GM21390 (cell line): ENCODE measurements around the gene AK5.

Experiments used
- ATAC-seq: cut with Tn5 transposase; IDR thresholded peaks from one replicate; pipeline ENCODE4 v1.9.1; 2021; ENCODE audit not compliant: unreplicated experiment

AK5 gene

DNA sequence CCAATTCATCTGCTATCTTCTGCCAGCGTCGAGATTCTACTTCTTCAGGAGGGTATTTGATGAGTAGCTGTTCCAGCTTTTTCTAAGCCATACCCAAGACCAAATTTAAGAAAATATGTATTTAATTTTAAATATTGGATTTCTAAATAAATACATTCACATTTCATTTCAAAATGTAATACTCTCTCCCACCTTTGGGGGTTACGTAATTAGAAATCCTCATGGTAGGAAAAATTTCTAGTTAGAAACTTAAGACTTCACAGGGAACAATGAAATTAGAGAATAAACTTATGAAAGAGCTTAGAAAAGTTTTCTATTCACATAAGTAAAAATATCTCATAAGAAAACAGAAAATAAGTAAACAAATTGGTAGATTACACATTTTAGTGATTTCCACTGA lies 297.7 kb downstream of the AK5 start:
- no peak for ATAC-seq

DNA sequence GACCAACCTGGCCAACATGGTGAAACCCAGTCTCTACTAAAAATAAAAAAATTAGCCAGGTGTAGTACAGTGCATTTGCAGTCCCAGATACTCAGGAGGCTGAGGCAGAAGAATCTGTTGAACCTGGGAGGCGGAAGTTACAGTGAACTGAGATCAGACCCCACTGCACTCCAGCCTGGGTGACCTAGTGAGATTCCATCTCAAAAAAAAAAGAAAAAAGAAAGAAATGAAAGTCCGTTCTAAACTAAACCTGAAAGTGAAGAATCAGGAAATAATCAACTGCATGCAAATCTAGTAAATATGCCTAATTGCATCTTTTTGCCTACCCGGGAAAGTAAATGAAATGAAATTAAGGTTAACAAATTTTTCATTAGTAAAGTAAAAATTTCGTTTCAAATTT lies 301.1 kb downstream of the AK5 start:
- peak; percentile 79 for ATAC-seq

DNA sequence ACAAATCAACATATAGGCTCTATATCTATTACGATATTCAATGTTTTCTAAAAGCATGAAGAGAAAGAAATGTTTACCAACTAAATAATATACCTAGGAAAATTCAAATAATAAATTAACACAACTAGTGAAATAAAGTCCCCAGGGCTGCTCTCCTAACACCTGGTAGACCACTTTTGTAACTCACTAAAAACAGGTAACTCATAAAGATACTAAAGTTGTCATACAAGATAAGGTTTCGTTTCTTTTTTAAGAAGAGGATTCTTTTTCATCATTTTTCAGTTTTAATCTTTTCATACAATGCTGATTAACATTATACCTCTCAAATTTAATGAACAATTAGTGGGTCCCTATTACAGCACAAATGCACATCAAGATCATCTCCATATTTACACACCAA lies 301.7 kb downstream of the AK5 start:
- peak; percentile 45 for ATAC-seq

DNA sequence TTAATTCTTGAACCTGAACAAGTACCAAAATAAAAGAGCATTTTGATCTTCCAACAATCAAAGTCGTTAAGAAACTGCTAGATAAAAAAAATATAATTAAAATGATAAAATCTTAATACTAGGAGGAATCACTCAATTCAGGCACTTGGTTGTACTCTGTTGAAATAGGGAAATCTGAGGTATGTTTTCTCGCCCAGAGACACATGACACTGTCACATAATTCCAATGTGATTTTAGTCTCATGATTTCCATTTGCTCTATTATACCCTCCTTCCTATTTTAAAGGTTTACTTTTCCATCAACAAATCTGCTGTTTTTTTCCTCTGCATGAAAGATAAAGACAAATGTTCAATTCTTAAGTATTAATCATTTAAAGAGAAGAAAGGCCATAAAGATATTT lies 303.1 kb downstream of the AK5 start:
- ATAC-seq: no peak

GRCh38 chr1:77585610-77586314 lies 303.9 kb downstream of the AK5 start:
- ATAC-seq: no peak

DNA sequence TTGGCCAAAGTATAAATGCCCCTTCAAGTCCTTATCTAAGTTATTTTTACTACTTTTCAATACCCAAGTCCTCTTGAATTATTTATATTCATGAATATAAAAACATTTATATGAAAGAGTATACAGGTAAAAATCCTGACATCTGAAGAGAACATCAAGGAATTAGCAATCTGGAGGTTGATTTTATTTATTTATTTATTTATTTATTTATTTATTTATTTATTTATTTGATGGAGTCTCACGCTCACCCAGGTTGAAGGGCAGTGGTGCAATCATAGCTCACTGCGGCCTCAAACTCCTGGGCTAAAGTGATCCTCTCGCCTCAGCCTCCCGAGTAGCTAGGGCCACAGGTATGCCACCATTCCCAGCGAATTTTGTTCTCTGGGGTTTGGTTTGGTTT lies 307.4 kb downstream of the AK5 start:
- no peak for ATAC-seq

DNA sequence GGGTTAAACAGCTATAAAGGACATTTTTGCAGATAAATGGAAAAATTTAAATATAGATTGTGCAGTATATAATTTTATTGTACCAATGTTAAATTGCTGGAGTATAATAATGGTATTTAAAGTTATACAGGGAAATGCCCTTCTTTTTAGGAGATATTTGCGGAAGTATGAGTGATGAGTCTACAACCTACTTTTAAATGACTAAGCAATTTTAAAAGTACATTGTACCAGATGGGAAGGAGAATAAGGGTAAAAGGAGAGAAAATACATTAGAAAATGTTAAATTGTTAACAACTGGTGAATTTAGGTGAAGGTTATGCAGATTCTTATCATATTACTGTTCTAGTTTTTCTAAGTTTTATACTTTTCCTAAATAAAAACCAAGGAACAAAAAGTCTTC lies 308.8 kb downstream of the AK5 start:
- ATAC-seq: no peak

DNA sequence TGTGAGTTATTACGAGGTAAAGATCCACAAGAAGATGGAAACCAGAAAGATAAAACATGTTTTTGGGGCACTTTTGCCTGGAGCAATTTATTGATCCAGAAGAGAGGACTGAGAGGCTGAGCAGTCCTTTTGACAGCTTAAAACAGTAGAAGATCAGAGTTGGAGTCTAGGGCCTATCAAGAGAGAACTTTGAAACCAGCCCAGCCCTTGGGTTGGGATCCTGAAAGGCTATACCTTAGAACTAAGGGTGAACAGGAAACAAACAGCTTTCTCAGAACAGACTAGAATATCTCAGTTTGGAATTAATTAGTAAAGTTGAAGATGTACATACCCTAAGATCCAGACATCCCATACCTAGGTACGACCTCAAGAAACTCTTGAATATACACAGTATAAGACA lies 311.1 kb downstream of the AK5 start:
- no peak for ATAC-seq

DNA sequence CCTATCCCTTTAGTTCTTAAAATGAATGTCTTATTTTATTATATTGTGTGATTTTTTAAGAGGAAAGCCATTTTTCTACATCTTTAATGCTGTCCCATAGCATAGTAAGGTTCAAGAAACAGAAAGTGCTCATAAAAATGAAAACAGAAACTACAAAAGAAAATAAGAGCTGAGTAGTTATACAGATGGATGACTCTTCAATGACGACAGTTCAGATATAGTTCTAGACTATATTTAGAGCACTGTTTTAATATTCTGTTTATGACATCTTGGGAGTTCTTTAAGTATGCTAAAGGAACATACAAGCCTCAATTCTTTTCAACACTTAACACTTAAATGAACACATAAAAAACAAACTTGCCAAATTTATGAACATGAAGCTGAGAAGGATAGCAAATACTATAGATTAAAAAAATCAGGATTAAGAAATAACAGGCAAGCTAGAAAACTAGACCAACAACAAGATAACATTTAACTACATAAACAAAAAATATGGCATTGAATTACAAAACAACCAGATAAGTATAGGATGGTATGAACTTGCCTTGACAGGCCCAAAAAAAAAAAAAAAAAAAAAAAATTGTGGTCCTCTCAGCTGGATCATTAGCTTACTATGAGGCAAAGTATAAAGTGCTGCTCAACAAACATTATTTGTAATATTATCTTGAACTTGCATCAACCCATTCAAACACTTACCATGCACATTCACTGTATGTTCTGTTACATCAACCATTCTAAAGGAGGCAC lies 312.7 kb downstream of the AK5 start:
- peak; percentile 96 for ATAC-seq

- no peak for ATAC-seq
These were observed 315.5 kb downstream of the AK5 start for GRCh38 chr1:77597310-77597709.

GRCh38 chr1:77605246-77606026 lies 323.6 kb downstream of the AK5 start:
- ATAC-seq: no peak

DNA sequence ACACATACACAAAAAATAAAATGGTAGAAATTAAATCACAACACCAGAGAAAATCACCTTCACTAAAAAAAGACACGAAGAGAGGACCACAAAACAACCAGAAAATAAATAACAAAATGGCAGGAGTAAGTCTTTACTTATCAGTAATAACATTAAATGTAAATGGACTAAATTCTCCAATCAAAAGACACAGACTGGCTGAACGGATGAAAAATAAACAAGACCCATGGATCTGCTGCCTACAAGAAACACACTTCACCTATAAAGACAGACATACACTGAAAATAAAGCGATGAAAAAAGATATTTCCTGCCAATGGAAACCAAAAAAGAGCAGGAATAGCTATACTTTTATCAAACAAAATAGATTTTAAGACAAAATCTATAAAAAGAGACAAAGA lies 327.1 kb downstream of the AK5 start:
- no peak for ATAC-seq
